Caki2 (cell line): Measurements from ENCODE around the gene GHRH. TPM values are rescaled to one million over a fixed set of nuclear protein-coding genes. Genes with fewer than 3 reads are reported as not detected.

ENCODE experiments used
- DNase-seq: peaks from one replicate; pipeline ENCODE4 v3.0.0-alpha.2; 2015; ENCODE audit warnings: low read depth
- in situ Hi-C: cut with HindIII; loops from 2 replicates; pipeline ENCODE4 v1.10.0; 2016; ENCODE audit warnings: low sequenced_read_pairs, low pct_unique_long_range_greater_than_20kb, mixed read lengths
- total RNA-seq: library from RNA; depleted of rRNA; stranded (reverse); fragments of >200 nt; shearing (Covaris generic); gene quantifications from 2 replicates; pipeline ENCODE4 v1.2.3, GENCODE V29; 2014; ENCODE audit warnings: low replicate concordance

The GHRH gene
- total RNA-seq, 1 experiment from 2014 or later: not detected

DNA sequence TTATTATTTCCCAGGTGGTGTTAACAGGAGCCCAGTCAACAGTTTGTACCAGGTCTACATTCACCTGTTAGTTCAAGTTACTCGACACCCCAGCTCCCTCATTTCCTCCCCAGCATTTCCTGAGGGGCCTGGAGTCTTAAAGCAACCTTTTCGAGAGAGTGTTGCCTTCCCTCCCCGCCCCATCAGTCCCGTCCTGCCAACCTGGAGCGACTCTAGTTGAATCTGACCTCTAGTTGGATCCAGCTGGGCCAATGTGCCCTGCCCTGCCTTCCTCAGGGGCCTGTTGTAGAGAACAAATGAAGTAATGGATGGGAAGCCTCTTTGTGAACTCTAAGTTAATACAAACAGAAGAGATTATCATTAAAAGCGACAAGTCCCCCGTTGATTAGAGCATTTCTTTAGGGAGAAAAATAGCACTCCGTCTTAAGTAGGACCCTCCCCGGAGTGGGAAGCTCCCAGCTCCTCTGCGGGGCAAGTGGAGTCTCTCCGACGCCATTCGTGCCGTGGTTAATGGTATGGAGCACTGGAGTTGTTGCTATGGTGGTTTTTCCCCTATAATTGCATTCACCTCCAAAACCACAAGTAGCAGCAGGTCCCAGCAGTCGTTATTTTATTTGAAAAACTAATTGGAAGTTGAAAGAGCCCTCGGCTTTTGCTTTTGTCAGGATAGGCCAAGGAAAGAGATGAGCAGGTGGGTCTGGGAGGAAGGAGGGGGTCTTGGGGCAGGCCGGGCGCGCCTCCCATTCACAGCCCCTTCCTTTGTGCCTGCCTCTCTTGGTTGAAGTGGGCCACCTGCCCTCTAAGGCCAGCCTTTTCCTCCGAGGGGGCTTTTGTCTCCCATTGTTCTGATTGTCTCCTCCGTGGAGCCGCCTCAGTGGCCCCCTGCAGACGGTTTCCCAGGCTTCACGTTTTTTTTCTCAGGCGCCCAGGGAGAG, 16.1 kb downstream of the GHRH start:
- in situ Hi-C loops: no loop called here
- no peak for DNase-seq

GRCh38 chr20:37244572-37244957, 17.0 kb downstream of the GHRH start:
- in situ Hi-C loops: no loop called here
- DNase-seq: no peak

GRCh38 chr20:37243937-37244571, 17.6 kb downstream of the GHRH start:
- no peak for DNase-seq
- in situ Hi-C loops: no loop called here

DNA sequence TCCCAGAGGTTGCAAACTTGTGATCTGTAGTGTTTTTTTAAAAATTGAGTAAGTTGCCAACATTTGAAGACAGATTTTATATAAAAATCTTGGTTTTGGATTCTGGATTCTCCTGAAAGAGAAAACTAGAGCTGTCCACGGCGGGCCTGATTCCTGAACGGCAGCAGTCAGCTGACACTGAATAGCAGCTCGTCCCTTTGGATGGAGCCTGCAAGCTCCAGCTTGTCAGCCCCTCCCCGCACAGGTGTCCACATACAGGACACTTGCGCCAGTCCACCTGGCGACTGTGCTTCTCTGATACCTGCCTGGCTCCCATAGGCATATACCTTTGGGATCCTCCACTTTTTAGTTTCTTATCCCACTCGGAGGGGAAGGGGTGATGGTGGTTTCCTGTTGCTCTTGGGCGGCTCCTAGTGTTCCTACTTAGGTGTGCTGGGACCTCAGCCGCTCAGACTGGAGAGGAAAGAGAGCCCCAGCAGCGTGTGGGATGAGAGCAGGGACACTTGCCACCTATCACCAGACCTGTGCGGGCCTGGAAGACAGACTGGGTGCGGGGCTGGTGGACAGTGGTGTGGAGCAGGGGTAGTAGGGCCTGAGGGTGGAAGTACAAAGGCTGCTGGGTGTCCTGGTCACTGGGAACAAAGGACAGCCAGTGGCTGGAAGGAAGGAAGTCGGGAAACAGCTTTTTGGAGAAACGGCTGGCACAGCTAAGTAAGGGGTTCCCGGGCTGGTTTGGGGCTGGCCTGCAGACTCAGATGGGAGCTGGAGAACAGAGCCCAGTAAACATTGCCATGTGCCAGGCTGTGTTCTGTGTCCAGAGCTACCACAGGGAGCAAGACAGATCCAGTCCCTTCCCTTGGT, 18.3 kb downstream of the GHRH start:
- DNase-seq: no peak
- in situ Hi-C loops: no loop called here

GRCh38 chr20:37242503-37242902, 19.1 kb downstream of the GHRH start:
- in situ Hi-C loops: no loop called here
- no peak for DNase-seq

- no peak for DNase-seq
- in situ Hi-C loops: no loop called here
Measured at GRCh38 chr20:37240337-37241067, 21.1 kb downstream of the GHRH start.

- in situ Hi-C loops: no loop called here
- no peak for DNase-seq
Measured at GRCh38 chr20:37238935-37239451, 22.6 kb downstream of the GHRH start.

GRCh38 chr20:37238426-37238825, 23.2 kb downstream of the GHRH start:
- in situ Hi-C loops: no loop called here
- no peak for DNase-seq

DNA sequence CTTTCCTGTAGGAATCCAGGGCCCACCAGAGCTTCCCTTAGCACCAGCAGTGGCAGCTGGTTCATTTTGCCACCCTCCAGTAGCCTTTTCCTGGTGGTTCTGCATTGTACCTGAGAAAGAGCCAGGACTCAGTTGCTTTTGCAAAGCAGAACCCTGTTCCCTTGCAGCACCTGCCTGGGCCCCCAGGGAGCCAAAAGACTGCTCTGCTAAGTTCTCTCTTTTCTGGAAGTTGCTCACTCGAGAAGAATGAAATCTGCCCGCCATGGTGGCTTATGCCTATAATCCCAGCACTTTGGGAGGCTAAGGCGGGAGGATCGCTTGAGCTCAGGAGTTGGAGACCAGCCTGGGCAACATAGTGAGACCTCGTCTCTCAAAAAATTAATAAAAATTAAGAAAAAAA, 24.0 kb downstream of the GHRH start:
- in situ Hi-C loops: no loop called here
- DNase-seq: no peak

DNA sequence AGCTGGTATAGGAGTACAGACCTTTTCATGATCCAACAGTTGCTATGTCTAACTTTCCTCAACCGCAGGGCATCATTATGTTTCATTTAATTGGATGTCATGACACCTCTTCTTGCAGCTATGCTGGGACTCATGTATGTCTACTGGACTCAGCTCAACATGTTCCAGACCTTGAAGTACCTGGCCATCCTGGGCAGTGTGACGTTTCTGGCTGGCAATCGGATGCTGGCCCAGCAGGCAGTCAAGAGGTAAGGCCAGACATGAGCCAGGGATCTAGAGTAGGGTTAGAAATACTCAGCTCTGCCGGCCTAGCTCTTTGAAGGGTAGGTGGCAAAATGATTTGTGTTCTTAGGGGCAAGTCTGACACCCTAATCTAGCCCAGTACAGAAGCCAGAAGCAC, 25.2 kb downstream of the GHRH start:
- in situ Hi-C loops: no loop called here
- DNase-seq: no peak

DNA sequence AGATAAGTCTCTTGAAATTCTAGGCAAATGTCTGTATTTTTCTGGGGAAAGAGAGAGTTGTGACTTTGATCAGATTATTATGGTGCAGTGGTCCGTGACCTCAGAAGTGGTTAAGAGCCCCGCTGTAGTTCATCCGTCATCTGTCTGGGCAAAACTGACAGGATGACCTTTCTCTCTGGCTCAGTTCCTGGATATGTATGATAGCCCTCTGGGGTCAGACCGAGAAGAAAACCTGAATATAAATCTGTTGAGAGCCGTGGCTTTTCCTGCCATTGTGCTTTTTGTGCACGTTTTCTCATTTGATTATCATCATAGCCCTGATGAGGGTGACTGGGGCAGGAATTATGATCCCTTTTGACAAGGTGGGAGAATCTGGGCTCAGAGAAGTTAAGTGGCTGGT, 26.5 kb downstream of the GHRH start:
- DNase-seq: no peak
- in situ Hi-C loops: no loop called here

GRCh38 chr20:37234254-37234581, 27.4 kb downstream of the GHRH start:
- in situ Hi-C loops: no loop called here

GRCh38 chr20:37233548-37234253, 27.9 kb downstream of the GHRH start:
- DNase-seq: no peak
- in situ Hi-C loops: no loop called here

More at GRCh38 chr20:37234254-37234581, 27.4 kb downstream of the GHRH start:
- no peak for DNase-seq

DNA sequence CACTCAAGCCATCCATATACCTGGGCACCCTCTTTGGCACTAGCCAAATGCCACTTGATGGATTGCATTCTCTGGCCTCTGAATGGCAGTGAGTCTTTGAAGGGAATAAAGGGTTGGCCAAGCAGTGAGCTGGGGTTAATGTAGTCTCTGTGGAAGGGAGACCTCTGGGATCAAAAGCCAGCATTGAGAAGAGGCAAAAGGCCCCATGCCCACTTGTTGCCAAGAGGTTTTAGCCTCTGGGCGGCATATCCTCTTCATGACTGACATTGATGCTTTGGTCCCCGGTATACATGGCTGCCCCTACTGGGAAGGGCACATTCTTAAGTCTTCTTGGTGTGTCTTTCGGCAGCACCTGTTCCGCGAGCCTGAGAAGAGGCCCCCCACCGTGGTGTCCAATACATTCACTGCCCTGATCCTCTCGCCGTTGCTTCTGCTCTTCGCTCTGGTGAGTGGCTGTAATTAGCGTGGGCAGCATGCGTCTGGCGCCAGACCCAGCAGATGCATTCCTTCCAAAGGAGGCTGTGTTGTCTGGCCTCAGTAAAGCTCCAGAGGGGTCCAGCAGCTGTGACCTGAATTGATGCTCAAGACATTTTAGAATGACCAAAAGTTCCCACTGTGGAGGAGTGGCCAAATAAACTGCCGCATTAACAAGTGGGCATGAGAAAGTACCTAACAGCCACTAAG, 29.5 kb downstream of the GHRH start:
- in situ Hi-C loops: no loop called here
- DNase-seq: no peak

DNA sequence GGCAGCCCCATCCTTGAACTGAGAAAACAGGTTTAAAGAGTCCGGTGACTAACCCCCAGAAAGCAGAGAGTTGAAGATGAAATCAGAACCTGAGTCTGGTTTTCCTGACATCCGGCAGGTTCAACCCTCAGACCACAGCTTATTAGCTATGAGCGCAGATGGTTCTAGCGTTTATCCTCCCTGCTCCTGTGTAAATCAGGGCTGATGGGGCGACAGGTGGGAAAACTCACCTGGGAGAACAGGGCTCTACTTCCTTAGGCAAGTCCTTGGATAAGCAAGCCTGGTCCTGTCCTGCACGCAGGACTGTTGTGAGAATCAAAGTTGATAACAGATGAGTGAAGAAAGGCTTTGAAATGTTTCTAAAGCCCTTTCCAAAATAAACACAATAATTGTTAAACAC, 31.4 kb downstream of the GHRH start:
- in situ Hi-C loops: no loop called here
- DNase-seq: no peak

DNA sequence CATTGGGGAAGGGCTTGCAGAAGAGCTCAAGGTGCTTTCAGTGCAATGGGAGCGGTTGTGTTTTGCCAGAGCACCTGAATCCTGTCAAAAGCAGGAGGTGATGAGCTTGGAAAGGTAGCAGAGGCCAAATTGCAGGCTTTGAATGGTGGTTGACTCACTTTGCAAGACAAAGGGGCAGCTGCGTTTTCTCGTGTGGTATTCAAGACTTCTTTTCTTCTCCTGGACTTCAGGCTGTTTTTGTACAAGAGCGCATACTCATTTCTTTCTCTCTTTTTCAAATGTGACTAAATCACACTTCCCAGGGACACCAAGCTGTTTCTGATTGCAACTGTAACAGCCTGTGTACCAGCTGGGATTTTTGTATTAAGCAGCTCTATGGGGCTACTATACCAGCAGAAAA, 32.3 kb downstream of the GHRH start:
- no peak for DNase-seq
- in situ Hi-C loops: no loop called here

GRCh38 chr20:37228656-37229055, 33.0 kb downstream of the GHRH start:
- in situ Hi-C loops: no loop called here
- no peak for DNase-seq
